ENCODE measurements around the gene ITGBL1.
"Not testable (repeated sequence)": the region's sequence is repeated elsewhere in the genome, so short reads cannot be mapped to it uniquely, and the experiment has no call there.

The ITGBL1 gene

GRCh38 chr13:101512650-101513049, 60.2 kb downstream of the ITGBL1 start:
- no peak for DNase-seq (ENCODE audit: low read depth)

GRCh38 chr13:101514100-101514499, 61.6 kb downstream of the ITGBL1 start:
- DNase-seq (ENCODE audit: low read depth): no peak

GRCh38 chr13:101514695-101515275, 62.3 kb downstream of the ITGBL1 start:
- no peak for DNase-seq (ENCODE audit: low read depth)

- DNase-seq (ENCODE audit: low read depth): no peak
Observed at GRCh38 chr13:101515504-101515903, 63.0 kb downstream of the ITGBL1 start.

GRCh38 chr13:101516262-101516661, 63.8 kb downstream of the ITGBL1 start:
- DNase-seq (ENCODE audit: low read depth): no peak

GRCh38 chr13:101520672-101521071, 68.2 kb downstream of the ITGBL1 start:
- DNase-seq (ENCODE audit: low read depth): no peak

GRCh38 chr13:101521371-101521770, 68.9 kb downstream of the ITGBL1 start:
- no peak for DNase-seq (ENCODE audit: low read depth)

GRCh38 chr13:101522607-101523006, 70.1 kb downstream of the ITGBL1 start:
- DNase-seq (ENCODE audit: low read depth): no peak

- DNase-seq (ENCODE audit: low read depth): no peak
Observed at GRCh38 chr13:101523154-101524131, 71.0 kb downstream of the ITGBL1 start.

- no peak for DNase-seq (ENCODE audit: low read depth)
Observed at GRCh38 chr13:101527130-101527529, 74.7 kb downstream of the ITGBL1 start.

GRCh38 chr13:101529422-101529821, 76.9 kb downstream of the ITGBL1 start:
- no peak for DNase-seq (ENCODE audit: low read depth)

- DNase-seq (ENCODE audit: low read depth): no peak
Observed at GRCh38 chr13:101530293-101530692, 77.8 kb downstream of the ITGBL1 start.

GRCh38 chr13:101535192-101535746, 82.8 kb downstream of the ITGBL1 start:
- DNase-seq (ENCODE audit: low read depth): no peak

GRCh38 chr13:101536079-101536478, 83.6 kb downstream of the ITGBL1 start:
- no peak for DNase-seq (ENCODE audit: low read depth)

- not testable (repeated sequence) for DNase-seq (ENCODE audit: low read depth)
Observed at GRCh38 chr13:101544544-101544943, 92.1 kb downstream of the ITGBL1 start.

GRCh38 chr13:101544979-101545378, 92.5 kb downstream of the ITGBL1 start:
- DNase-seq (ENCODE audit: low read depth): no peak

GRCh38 chr13:101545521-101545920, 93.0 kb downstream of the ITGBL1 start:
- no peak for DNase-seq (ENCODE audit: low read depth)

GRCh38 chr13:101552286-101552685, 99.8 kb downstream of the ITGBL1 start:
- DNase-seq (ENCODE audit: low read depth): no peak

GRCh38 chr13:101552786-101553185, 100.3 kb downstream of the ITGBL1 start:
- DNase-seq (ENCODE audit: low read depth): no peak

- DNase-seq (ENCODE audit: low read depth): no peak
Observed at GRCh38 chr13:101554420-101555125, 102.1 kb downstream of the ITGBL1 start.

GRCh38 chr13:101555610-101556009, 103.1 kb downstream of the ITGBL1 start:
- DNase-seq (ENCODE audit: low read depth): no peak

- DNase-seq (ENCODE audit: low read depth): no peak
Observed at GRCh38 chr13:101556676-101557123, 104.2 kb downstream of the ITGBL1 start.
